NCI-H1436 (cell line): ENCODE data around the gene C1QA.

ENCODE experiments used
- DNase-seq: peaks from one replicate; lab custom pipeline; 2025; lab: John Stamatoyannopoulos, UW

The C1QA gene

GRCh38 chr1:22636353-22636752 is at the start of gene C1QA:
TSS of gene C1QA (plus strand) at chr1:22636628. CDS start at chr1:22637617, 989 bp downstream.
- no peak for DNase-seq

- no peak for DNase-seq
These were observed 49.2 kb upstream of the C1QA start for GRCh38 chr1:22587247-22587646.

- DNase-seq = no peak
These were observed 47.5 kb upstream of the C1QA start for GRCh38 chr1:22588899-22589422.

GRCh38 chr1:22591576-22591975 is 44.9 kb upstream of the C1QA start:
- no peak for DNase-seq

GRCh38 chr1:22592051-22592450 is 44.4 kb upstream of the C1QA start:
- DNase-seq = no peak

GRCh38 chr1:22592919-22593790 is 43.3 kb upstream of the C1QA start:
- no peak for DNase-seq

GRCh38 chr1:22594396-22594795 is 42.0 kb upstream of the C1QA start:
- no peak for DNase-seq

GRCh38 chr1:22595108-22595507 is 41.3 kb upstream of the C1QA start:
- no peak for DNase-seq

- DNase-seq = no peak
These were observed 39.0 kb upstream of the C1QA start for GRCh38 chr1:22597301-22597965.

GRCh38 chr1:22597996-22598395 is 38.4 kb upstream of the C1QA start:
- no peak for DNase-seq

GRCh38 chr1:22598736-22599135 is 37.7 kb upstream of the C1QA start:
- DNase-seq = no peak

GRCh38 chr1:22600071-22600816 is 36.2 kb upstream of the C1QA start:
- no peak for DNase-seq

- DNase-seq = no peak
These were observed 35.4 kb upstream of the C1QA start for GRCh38 chr1:22600817-22601605.

GRCh38 chr1:22601610-22602009 is 34.8 kb upstream of the C1QA start:
- DNase-seq = no peak

GRCh38 chr1:22602060-22602740 is 34.2 kb upstream of the C1QA start:
- DNase-seq = no peak

GRCh38 chr1:22606161-22606560 is 30.3 kb upstream of the C1QA start:
- DNase-seq = no peak

GRCh38 chr1:22607154-22607553 is 29.3 kb upstream of the C1QA start:
- no peak for DNase-seq

- no peak for DNase-seq
These were observed 28.1 kb upstream of the C1QA start for GRCh38 chr1:22608361-22608760.

- DNase-seq = no peak
These were observed 27.1 kb upstream of the C1QA start for GRCh38 chr1:22609291-22609690.

- DNase-seq = no peak
These were observed 24.9 kb upstream of the C1QA start for GRCh38 chr1:22611530-22611947.
